ENCODE results near the gene ABCC9. TPM values are rescaled to one million over a fixed set of nuclear protein-coding genes. Genes with fewer than 3 reads are reported as not detected.

The ABCC9 gene
- total RNA-seq, 1 experiment from 2014 or later: not detected

DNA sequence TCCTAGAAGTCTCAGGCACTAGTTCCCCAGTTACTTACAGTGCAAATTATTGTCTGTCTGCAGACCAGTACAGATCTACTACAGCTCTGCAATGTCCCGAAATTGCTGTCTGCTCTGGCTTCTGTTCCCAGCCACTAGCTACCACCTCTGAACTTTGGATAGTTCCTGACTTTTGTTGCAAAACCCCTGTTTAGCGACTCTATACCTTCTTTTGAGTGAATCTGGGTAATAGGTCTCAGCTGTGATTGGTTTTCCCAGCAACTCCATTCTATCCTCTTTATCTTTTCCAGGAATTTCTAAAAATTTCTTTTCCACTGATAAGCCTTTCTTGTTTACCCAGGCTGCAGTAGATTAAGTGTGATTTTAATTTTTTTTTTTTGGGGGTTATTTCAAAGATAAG lies 183.5 kb downstream of the ABCC9 start:
- H3K56ac ChIP-seq (ENCODE audit: insufficient read length, low read depth, low read length): no peak overlapping the region
- H2BK12ac ChIP-seq (ENCODE audit: insufficient read length, low read depth, low read length): no peak overlapping the region
- no peak overlapping the region for H2AK5ac ChIP-seq (ENCODE audit: insufficient read length, low read length)
- no peak overlapping the region for H2BK5ac ChIP-seq (ENCODE audit: insufficient read length, low read length)
- TF ChIP-seq, protein P1, sequence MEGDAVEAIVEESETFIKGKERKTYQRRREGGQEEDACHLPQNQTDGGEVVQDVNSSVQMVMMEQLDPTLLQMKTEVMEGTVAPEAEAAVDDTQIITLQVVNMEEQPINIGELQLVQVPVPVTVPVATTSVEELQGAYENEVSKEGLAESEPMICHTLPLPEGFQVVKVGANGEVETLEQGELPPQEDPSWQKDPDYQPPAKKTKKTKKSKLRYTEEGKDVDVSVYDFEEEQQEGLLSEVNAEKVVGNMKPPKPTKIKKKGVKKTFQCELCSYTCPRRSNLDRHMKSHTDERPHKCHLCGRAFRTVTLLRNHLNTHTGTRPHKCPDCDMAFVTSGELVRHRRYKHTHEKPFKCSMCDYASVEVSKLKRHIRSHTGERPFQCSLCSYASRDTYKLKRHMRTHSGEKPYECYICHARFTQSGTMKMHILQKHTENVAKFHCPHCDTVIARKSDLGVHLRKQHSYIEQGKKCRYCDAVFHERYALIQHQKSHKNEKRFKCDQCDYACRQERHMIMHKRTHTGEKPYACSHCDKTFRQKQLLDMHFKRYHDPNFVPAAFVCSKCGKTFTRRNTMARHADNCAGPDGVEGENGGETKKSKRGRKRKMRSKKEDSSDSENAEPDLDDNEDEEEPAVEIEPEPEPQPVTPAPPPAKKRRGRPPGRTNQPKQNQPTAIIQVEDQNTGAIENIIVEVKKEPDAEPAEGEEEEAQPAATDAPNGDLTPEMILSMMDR (conservative IDR thresholded peaks at IDR 0.05): no peak
- no peaks in the 10 kb centered on the region for H3K23me2 ChIP-seq (ENCODE audit: insufficient read length, low read depth, low read length, poor library complexity, severe bottlenecking)
- H3K14ac ChIP-seq (ENCODE audit: insufficient read depth, low read length): no peak overlapping the region
- H2BK120ac ChIP-seq (ENCODE audit: low read depth, low read length, poor library complexity, severe bottlenecking): no peak overlapping the region
- H3T11ph ChIP-seq (ENCODE audit: low read length): no peak overlapping the region
- WGBS (ENCODE audit: extremely low coverage, insufficient read length, low lambda C conversion rate): no CpG with 5 or more reads among the region's 2 CpGs
- H4K20me1 ChIP-seq (ENCODE audit: control insufficient read depth, insufficient read depth, insufficient read length): no peaks in the 10 kb centered on the region
- no peak overlapping the region for H4K5ac ChIP-seq (ENCODE audit: insufficient read length, low read depth, low read length)
- H3K18ac ChIP-seq (ENCODE audit: insufficient read length, low read depth, low read length): no peak overlapping the region
- no peak overlapping the region for H2BK20ac ChIP-seq (ENCODE audit: low read depth, low read length, poor library complexity, severe bottlenecking)
- H3K9me3 ChIP-seq (ENCODE audit: control insufficient read depth, low read depth, low read length): no peaks in the 10 kb centered on the region
- H3K27ac ChIP-seq (ENCODE audit: insufficient read length, low read depth, low read length): no peak overlapping the region
- Mint-ChIP-seq H3K4me3 (no peak overlapping the region), H3K36me3 (ENCODE audit: insufficient read depth in 1 of 3, low read depth in 3 of 3) (no peaks in the 10 kb centered on the region), H3K27me3 (ENCODE audit: low read depth) (peaks cover 4% of the 10 kb centered on the region; the same call in 1 of the 2 replicates), H3K9me3 (no peaks in the 10 kb centered on the region), H3K27ac (no peak overlapping the region), H3K4me1 (no peaks in the 10 kb centered on the region)
- no peak for DNase-seq
- H3K79me2 ChIP-seq (ENCODE audit: insufficient read depth, low read length): no peaks in the 10 kb centered on the region
- no peak overlapping the region for H2AFZ ChIP-seq (ENCODE audit: low read length)
- no peaks in the 10 kb centered on the region; the same call in 1 of the 2 replicates for H3K4me1 ChIP-seq (ENCODE audit: insufficient read depth, low read length)
- H3K9ac ChIP-seq (ENCODE audit: extremely low read depth, insufficient read length, low read length): no peak overlapping the region
- no peak overlapping the region for H4K91ac ChIP-seq (ENCODE audit: insufficient read length, low read depth, low read length)
- no peak overlapping the region for H3K4me2 ChIP-seq (ENCODE audit: insufficient read depth, insufficient read length, low read length)
- H3K23ac ChIP-seq (ENCODE audit: insufficient read length, low read depth, low read length): no peak overlapping the region
- H2BK15ac ChIP-seq (ENCODE audit: low read depth, low read length): no peak overlapping the region
- no peaks in the 10 kb centered on the region for H3K79me1 ChIP-seq (ENCODE audit: insufficient read depth, low read depth, low read length, poor library complexity, severe bottlenecking)
- H4K8ac ChIP-seq (replicated peaks; ENCODE audit: insufficient read length, low read depth, low read length): no peak overlapping the region
- no peak overlapping the region for H3K4ac ChIP-seq (ENCODE audit: low read depth, low read length)
- no peaks in the 10 kb centered on the region for H3K27me3 ChIP-seq (ENCODE audit: insufficient read depth, low read length)

Data from H9 (cell line).